Activated CD4-positive, alpha-beta T cell treated with anti-CD3 and anti-CD28 coated beads for 1 hour (primary cell): Measurements from ENCODE around the gene GPR62.
"Not testable (repeated sequence)": the region's sequence is repeated elsewhere in the genome, so short reads cannot be mapped to it uniquely, and the experiment has no call there.

Experiments
- DNase-seq: peaks from one replicate; pipeline ENCODE4 v3.0.0-alpha.2; 2020

Gene GPR62

GRCh38 chr3:51974963-51975851, 20.0 kb downstream of the GPR62 start, which contains the start of gene ABHD14A:
Gene ABHD14A (plus strand): TSS chr3:51975064. CDS start chr3:51975136, 72 bp downstream.
- DNase-seq = peak; percentile 62

GRCh38 chr3:51975852-51976549, 20.8 kb downstream of the GPR62 start:
- no peak for DNase-seq

DNA sequence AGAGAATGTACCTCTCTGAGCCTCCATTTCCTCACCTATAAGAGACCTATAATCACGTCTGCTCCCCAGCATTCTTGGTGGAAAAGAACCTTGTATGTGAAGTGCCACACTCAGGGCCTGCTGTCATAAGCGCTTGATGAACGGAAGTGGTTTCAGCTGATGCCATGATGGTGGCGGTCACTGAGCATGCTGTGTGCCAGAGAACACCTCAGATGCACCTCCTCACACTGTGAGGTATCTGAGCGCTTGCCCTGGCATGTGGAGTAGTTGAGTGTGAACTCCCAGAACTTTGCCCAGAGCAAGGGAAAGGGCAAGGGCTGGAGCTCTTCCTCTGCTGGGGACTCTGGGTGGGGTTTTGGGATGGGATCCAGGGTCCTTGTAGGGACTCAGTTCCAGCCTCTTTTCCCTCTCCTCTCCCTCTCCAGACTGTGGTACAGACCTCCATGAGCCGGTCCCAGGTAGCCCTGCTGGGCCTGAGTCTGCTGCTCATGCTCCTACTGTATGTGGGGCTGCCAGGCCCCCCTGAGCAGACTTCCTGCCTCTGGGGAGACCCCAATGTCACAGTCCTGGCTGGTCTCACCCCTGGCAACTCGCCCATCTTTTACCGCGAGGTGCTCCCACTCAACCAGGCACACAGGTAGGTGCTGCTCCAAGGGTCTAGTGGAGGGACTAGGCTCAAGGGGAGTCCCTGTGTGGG, 22.4 kb downstream of the GPR62 start:
- DNase-seq = peak; percentile 23

- DNase-seq = no peak
Measured at GRCh38 chr3:51978143-51978502, 22.9 kb downstream of the GPR62 start.

DNA sequence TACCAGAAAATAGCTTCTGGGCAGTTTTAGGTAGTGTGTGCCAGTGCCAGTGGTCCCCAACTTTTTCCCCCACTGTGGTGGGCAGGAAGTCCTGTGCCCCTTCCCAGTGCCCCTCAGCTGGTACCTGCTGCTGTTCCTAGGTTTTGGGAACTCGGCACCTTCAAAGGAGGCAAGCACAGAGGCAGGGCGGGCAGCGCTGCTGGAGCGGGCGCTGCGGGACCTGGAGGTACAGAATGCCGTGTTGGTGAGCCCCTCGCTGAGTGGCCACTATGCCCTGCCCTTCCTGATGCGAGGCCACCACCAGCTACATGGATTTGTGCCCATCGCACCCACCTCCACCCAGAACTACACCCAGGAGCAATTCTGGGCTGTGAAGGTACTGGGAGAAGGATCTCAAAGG, 25.1 kb downstream of the GPR62 start:
- no peak for DNase-seq

GRCh38 chr3:51982352-51982837, 27.2 kb downstream of the GPR62 start:
- no peak for DNase-seq

DNA sequence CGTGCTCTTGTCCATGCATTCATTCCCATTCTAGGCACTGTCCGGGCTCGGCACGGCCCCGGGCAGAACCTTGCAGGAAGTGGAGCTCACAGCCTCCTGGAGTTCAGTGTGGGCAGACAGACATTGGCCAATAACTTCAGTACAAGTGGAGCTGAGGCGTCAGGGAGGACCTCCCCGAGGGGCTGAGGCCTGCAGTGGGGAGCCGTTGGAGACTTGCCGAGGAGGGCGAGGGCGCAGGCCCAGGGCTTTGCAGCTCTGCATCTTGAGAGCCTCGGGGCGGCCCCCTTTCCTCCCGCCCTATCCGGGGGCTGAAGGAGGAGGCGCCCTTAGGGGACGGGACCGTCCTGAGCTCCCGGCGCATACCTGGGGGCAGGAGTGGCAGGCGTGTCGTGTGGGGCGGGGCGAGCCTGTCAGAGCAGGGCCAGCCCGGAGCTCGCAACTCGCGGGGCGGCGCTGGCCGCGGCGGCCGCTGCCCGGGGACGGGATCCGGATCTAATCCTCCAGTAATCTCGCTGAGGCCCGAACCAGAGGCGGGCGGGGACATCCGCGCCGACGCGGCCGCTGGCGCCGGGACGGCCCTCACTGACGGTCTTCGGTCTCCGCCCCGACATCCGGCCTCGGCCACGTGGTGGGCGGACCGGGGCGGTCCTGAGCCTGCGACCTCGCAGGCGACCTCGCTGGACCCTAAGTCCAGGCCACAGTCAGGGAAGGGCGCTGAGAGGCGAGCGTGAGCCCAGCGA, 27.8 kb downstream of the GPR62 start, which contains the start of gene ACY1:
ACY1 (plus strand) TSS at position 698 of the 740 bp plus-strand sequence. CDS start 530 bp downstream, outside the sequence.
- DNase-seq = peak; percentile 43

DNA sequence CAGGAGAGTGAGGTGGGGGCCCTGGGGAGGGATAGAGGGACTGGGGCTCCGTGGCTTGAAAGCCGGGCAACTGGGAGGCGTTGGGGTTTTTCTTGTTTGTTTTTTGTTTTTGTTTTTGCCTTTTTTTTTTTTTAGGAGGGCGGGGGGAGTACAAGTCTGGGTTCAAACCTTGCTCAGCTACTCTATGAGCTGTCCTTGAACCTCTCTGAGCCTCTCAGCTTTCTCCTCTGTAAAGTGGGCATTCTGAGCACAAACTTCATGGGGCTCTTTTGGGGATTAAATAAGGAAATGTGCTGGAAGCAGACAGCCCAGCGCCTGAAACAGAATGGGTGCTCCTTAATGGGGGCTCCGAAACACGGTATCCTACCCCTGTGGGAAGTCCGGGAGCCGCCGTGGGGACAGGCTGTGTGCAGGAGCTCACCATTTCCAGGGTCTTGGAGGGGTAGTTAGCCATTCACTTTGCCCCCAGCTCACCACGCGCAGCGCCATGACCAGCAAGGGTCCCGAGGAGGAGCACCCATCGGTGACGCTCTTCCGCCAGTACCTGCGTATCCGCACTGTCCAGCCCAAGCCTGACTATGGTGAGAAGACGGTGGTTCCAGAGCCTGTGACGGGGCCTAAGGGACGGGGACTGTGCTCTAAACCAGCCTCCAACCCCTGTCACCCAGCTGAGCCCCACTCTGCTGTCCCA, 28.5 kb downstream of the GPR62 start:
- DNase-seq = no peak

- no peak for DNase-seq
Measured at GRCh38 chr3:51984269-51984647, 29.1 kb downstream of the GPR62 start.

DNA sequence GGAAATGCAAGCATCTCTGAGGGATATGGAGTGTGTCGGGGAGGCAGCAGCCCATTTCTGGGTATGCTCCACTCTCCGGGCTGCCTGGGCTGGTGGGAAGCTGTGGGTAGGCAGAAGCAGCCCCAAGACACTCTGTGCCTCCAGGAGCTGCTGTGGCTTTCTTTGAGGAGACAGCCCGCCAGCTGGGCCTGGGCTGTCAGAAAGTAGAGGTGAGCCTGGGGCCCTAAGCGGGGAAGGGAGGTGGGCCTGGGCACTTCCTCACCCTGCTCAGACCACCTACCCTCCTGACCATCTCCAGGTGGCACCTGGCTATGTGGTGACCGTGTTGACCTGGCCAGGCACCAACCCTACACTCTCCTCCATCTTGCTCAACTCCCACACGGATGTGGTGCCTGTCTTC, 29.9 kb downstream of the GPR62 start:
- DNase-seq = no peak

GRCh38 chr3:51986010-51986947, 31.1 kb downstream of the GPR62 start:
- no peak for DNase-seq

GRCh38 chr3:51987568-51987967, 32.4 kb downstream of the GPR62 start:
- DNase-seq = no peak

DNA sequence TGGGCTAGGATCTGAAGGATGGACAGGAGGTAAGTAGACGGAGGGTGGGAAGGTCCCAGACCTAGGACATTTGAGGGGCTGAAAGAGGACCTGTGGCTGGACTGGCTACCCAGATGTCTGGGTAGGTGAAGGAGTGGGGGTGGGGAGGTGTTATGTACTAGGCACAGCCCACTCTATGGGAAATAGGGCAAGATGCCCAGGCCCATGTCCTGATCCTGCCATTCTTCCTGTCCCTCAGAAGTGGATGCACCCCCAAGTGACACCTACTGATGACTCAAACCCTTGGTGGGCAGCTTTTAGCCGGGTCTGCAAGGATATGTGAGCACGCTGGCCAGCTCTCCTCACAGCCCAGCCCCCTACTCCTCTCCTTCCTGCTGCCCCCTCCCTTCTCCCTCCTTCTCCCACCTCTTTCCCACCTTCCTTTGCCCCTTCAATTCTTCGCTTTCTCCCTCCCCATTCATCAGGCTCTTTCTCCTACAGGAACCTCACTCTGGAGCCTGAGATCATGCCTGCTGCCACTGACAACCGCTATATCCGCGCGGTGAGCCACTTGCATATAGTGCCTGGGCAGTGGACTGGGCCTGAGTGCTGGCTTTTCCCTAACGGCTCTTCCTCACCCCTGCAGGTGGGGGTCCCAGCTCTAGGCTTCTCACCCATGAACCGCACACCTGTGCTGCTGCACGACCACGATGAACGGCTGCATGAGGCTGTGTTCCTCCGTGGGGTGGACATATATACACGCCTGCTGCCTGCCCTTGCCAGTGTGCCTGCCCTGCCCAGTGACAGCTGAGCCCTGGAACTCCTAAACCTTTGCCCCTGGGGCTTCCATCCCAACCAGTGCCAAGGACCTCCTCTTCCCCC, 33.3 kb downstream of the GPR62 start:
- DNase-seq = no peak

DNA sequence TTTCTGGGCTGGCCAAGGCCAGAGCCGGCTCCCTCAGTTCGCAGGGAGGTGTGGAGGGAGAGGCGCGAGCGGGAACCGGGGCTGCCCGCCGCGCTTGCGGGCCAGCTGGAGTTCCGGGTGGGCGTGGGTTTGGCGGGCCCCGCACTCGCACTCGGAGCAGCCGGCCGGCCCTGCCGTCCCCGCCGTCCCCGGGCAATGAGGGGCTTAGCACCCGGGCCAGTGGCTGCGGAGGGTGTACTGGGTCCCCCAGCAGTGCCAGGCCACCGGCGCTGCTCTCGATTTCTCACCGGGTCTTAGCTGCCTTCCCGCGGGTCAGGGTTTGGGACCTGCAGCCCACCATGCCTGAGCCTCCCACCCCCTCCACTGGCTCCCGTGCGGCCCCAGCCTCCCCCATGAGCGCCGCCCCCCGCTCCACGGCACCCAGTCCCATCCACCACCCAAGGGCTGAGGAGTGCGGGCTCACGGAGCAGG, 35.4 kb downstream of the GPR62 start:
- not testable (repeated sequence) for DNase-seq

- DNase-seq = no peak
Measured at GRCh38 chr3:51992017-51992682, 37.0 kb downstream of the GPR62 start.

DNA sequence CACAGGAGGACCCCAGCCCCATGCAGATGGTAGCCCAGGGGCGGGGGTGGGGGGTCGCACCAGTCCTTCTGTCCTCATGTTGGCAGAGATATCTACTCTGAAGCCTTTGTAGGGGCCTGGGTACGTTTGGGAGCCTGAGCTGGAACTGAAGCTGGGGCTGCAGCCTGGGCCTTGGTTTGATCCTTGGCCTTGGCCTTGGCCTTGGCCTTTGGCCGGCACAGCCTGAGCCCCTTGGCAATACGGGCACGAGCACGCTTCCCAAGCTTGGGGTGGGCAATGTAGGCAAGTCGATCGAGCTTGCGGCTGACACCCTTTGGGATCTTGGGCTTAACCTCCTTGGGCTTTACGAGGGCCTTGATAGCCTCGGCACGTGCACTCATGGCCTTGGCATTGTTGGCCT, 38.5 kb downstream of the GPR62 start:
- not testable (repeated sequence) for DNase-seq

DNA sequence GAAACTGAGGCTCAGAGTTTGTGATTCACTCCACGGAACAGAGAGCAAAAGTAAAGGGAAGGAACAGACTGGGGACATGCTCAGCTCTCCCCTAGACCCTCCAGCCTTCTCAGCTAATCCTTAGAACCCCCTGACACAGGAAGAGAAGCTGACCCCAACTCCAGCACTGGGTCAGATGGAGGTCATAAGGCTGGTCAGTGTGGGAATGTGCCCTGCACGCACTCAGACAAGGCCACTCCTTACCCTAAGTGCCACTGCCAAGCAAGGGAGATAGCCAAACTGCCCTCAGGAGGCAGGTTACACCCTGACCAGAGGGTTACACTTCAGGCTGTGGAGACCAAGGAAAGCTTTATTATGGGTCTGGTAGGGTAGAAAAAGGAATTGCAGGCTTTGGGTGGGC, 39.3 kb downstream of the GPR62 start:
- DNase-seq = no peak

- DNase-seq = peak; percentile 86
Measured at GRCh38 chr3:51995346-51996163, 40.4 kb downstream of the GPR62 start, which contains the start of gene RPL29. Gene RPL29 (minus strand): TSS chr3:51995895. CDS start chr3:51995461, 434 bp downstream.
